Right atrium auricular region (tissue), 2 donors: ENCODE data around the gene SMKR1. TPM values are rescaled to one million over a fixed set of nuclear protein-coding genes. Genes with fewer than 3 reads are reported as not detected.
A peak's percentile ranks its signal among the peaks of the same experiment; 100 is the strongest.

ENCODE experiments used
- DNase-seq: peaks from one replicate; pipeline ENCODE4 v3.0.0-alpha.2; 2019; ENCODE audit warnings: low spot score
- H3K27ac ChIP-seq, 2 donors: fragments of 200-600 bp; sonication (generic); 1 replicate in 1 of 2; 2 replicates in 1 of 2; pipeline ENCODE4 v1.5.1; 2016 to 2019
- H3K27me3 ChIP-seq, 2 donors: fragments of 200-600 bp; sonication (generic); one replicate each; pipeline versions ENCODE4 v1.5.1 to v1.6.0; 2017 to 2019
- H3K36me3 ChIP-seq: fragments of 200-600 bp; sonication (generic); one replicate; pipeline ENCODE4 v1.5.1; 2016
- H3K4me1 ChIP-seq, 2 donors: fragments of 200-600 bp; sonication (generic); one replicate each; pipeline versions ENCODE4 v1.5.1 to v1.6.0; 2017 to 2019
- H3K4me3 ChIP-seq, 2 donors: fragments of 200-600 bp; sonication (generic); 1 replicate in 1 of 2; 2 replicates in 1 of 2; pipeline ENCODE4 v1.5.1; 2017 to 2019; ENCODE audit warnings: mild to moderate bottlenecking in 1 of 2, moderate library complexity in 1 of 2
- H3K9me3 ChIP-seq, 2 donors: fragments of 200-600 bp; sonication (generic); one replicate each; pipeline ENCODE4 v1.5.1; 2019
- total RNA-seq, 2 donors: library from RNA; depleted of rRNA; stranded (reverse); fragments of >200 nt; gene quantifications; one replicate each; pipeline ENCODE4 v1.1.0, GENCODE V29; 2016
- TF ChIP-seq, protein P1 (sequence below), 2 donors: fragments of 200-600 bp; sonication (generic); IDR thresholded peaks; one replicate each; pipeline ENCODE4 v1.5.1; 2019; ENCODE audit warnings: antibody characterized with exemption in 2 of 2

SMKR1 gene
- total RNA-seq: not detected

DNA sequence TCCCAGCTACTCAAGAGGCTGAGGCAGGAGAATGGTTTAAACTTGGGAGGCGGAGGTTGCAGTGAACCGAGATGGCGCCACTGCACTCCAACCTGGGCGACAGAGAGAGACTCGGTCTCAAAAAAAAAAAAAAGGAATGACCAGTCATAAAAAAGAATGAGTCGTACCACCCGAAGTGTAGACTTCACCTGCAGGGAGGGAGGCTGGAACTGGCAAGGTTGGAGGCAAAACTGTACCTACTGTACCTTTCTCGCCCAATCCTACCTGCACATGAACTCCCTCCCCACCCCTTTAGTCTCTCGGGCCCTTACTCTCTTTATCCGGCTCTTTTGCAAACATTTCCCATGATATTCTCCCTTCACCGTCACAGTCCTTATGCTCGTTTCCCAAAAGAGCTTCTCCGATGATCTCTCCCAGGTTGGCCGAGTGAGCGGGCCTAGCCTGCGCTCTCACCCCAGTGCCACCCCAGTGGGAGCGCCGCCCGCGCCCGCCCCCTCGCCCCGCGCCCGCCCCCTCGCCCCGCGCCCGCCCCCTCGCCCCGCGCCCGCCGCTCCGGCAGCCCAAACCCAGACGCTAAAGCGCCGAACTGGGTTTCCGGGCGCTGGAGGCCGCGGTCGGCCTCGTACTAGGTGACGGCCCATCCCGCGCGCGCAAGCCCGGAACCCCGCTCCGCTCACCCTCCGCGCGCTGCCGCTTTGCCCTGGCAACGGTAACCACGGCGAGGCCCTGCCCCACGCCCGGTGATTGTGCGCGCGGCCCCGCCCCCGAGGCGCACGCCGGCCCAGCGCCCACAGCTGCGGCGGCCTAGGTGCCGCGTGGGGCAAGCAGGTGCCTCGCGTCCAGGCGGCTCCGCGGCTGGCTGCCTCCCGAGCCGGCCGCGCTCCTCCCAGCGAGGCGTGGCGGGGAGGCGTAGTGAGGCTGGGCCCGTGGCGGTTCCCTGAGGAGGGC, at the start of gene SMKR1:
TSS of gene SMKR1 (plus strand) at position 772 of the 948 bp plus-strand sequence. CDS start 294 bp downstream, outside the sequence.
- no peak within 1 kb of the TSS for H3K27ac ChIP-seq
- H3K27me3 ChIP-seq: no peaks in the 10 kb centered on the region
- no peaks in the 10 kb centered on the region for H3K9me3 ChIP-seq
- H3K4me1 ChIP-seq: peaks cover 0 to 13% of the 10 kb centered on the region in 2 donors
- H3K4me3 ChIP-seq: peak within 1 kb of the TSS; percentile 38 to 55
- TF ChIP-seq, protein P1, sequence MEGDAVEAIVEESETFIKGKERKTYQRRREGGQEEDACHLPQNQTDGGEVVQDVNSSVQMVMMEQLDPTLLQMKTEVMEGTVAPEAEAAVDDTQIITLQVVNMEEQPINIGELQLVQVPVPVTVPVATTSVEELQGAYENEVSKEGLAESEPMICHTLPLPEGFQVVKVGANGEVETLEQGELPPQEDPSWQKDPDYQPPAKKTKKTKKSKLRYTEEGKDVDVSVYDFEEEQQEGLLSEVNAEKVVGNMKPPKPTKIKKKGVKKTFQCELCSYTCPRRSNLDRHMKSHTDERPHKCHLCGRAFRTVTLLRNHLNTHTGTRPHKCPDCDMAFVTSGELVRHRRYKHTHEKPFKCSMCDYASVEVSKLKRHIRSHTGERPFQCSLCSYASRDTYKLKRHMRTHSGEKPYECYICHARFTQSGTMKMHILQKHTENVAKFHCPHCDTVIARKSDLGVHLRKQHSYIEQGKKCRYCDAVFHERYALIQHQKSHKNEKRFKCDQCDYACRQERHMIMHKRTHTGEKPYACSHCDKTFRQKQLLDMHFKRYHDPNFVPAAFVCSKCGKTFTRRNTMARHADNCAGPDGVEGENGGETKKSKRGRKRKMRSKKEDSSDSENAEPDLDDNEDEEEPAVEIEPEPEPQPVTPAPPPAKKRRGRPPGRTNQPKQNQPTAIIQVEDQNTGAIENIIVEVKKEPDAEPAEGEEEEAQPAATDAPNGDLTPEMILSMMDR (IDR thresholded peaks at IDR 0.05): no peak
- DNase-seq: peak; percentile 62
- no peaks in the 10 kb centered on the region for H3K36me3 ChIP-seq

DNA sequence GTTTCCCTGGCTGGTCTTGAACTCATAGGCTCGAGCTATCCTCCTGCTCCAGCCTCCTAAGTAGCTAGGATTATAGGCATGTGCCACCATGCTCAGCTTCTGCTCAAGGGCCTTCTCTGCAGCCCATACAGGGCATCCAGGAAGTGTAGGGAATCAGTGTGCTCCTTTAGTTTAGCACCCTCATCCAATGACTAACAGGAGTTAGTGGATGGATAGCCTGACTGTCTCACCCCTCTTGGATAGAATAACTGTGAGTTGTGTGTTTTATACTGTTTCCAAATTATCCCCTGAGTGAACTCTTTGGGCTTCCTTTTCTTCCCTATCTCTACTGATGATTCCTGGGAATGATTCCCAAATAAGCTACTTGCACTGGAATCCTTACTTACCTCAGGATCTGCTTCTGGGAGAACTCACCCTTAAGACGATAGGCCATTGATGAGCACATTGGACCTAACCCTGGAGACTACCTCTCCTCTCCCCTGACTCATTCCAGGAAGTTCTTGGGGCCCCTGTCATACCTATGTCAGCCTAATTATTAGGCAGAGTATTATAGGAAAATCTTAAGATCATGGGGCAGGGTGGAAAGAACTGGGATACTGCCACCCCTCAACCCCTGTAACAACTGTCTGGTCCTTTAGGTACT, 49.6 kb upstream of the SMKR1 start:
- no peak for DNase-seq
- H3K4me1 ChIP-seq: peaks cover 0 to 6% of the 10 kb centered on the region in 2 donors
- peak overlapping the region in 1 of 2 donors; percentile 54 for H3K27ac ChIP-seq
- TF ChIP-seq, protein P1 (IDR thresholded peaks at IDR 0.05): no peak
- H3K27me3 ChIP-seq: no peaks in the 10 kb centered on the region
- peaks cover 0 to 7% of the 10 kb centered on the region in 2 donors for H3K9me3 ChIP-seq
- H3K36me3 ChIP-seq: peaks cover 10% of the 10 kb centered on the region
- no peak overlapping the region for H3K4me3 ChIP-seq

DNA sequence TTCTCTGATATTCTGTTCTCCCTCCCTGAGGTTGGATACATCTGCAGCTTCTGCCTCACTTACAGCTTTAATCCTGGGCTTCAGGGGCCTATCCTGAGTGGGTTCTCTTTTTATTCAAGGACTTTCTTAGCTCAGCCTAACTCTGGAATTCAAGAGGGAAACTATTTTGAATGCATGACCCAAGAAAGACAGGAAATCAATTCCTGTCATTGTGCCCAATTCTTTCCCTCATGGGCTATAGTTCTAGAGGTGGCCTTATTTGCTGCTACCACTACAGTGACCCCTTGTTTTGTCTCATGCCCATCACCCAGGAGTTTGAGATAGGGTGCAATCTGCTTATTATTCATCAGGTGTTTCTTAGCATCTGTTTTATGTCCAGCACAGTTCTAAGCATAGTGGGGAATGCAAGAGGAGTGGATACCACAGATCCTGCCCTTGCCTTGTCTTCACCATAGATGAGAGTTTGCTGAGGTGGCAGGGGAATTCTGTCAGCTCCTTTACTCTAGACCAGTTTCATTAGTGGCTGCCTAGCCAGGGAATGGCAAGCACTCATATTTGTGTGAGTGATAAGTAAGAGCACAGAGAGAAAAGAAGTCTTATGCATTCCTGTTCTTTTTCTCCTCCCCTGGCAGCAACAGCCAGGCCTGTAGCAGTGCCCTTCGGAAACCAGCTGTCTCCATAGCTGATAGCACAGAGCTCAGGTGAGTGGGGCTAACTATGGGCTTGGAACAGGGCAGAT, 48.7 kb upstream of the SMKR1 start:
- Histone ChIP-seq H3K27ac (peak overlapping the region; percentile 7 to 54), H3K9me3 (peaks cover 0 to 6% of the 10 kb centered on the region in 2 donors), H3K4me3 (no peak overlapping the region), H3K4me1 (peaks cover 0 to 6% of the 10 kb centered on the region in 2 donors), H3K27me3 (no peaks in the 10 kb centered on the region), H3K36me3 (peaks cover 15% of the 10 kb centered on the region)
- DNase-seq: no peak
- TF ChIP-seq, protein P1 (IDR thresholded peaks at IDR 0.05): no peak

DNA sequence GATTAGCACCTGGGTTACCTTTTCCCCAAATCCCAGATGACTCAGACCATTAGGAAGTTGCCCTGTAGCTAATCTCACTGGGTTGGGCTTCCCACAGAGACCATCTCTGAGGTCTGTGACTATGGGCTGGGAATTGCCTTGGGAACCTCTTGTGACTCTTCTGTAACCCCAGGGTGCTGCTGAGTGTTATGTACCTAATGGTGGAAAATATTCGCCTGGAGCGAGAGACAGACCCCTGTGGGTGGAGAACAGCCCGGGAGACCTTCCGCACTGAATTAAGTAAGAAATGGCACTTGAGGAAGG, 48.1 kb upstream of the SMKR1 start:
- H3K4me3 ChIP-seq: no peak overlapping the region
- H3K9me3 ChIP-seq: peaks cover 0 to under 1% of the 10 kb centered on the region in 2 donors
- DNase-seq: no peak
- H3K27ac ChIP-seq: peak overlapping the region; percentile 7 to 54
- H3K4me1 ChIP-seq: peaks cover 0 to 6% of the 10 kb centered on the region in 2 donors
- no peaks in the 10 kb centered on the region for H3K27me3 ChIP-seq
- peaks cover 19% of the 10 kb centered on the region for H3K36me3 ChIP-seq
- TF ChIP-seq, protein P1 (IDR thresholded peaks at IDR 0.05): no peak

DNA sequence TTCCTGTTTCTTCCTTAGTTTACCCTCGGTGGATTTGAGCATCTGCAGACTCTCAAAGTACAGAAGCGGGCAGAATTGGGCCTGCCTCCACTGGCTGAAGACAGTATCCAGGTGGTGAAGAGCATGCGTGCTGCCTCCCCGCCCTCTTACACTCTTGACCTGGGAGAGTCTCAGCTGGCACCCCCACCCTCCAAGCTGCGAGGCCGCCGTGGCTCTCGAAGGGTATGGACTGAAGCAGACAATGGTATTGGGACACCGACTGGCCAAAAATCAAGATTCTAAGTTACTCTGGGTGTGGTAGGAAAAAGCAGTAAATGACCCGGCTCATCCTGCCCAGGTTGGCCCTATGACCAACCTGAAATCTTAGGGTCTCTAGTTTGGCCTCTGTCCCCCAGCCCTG, 45.9 kb upstream of the SMKR1 start:
- peaks cover 29% of the 10 kb centered on the region for H3K36me3 ChIP-seq
- TF ChIP-seq, protein P1 (IDR thresholded peaks at IDR 0.05): no peak

More for the DNA sequence above, 45.9 kb upstream of the SMKR1 start:
- H3K27ac ChIP-seq: no peak overlapping the region
- no peak for DNase-seq
- H3K9me3 ChIP-seq: no peaks in the 10 kb centered on the region
- H3K4me1 ChIP-seq: peaks cover 0 to 6% of the 10 kb centered on the region in 2 donors
- no peaks in the 10 kb centered on the region for H3K27me3 ChIP-seq
- no peak overlapping the region for H3K4me3 ChIP-seq
